Chondrocyte (in vitro differentiated cells): Measurements from ENCODE around the gene SEC23A. TPM values are rescaled to one million over a fixed set of nuclear protein-coding genes. Genes with fewer than 3 reads are reported as not detected.
"Not testable (repeated sequence)": the region's sequence is repeated elsewhere in the genome, so short reads cannot be mapped to it uniquely, and the experiment has no call there.

ENCODE experiments used
- DNase-seq: peaks from one replicate; pipeline ENCODE4 v3.0.0; 2021; ENCODE audit warnings: mixed read lengths, low spot score
- H3K27ac Mint-ChIP-seq: one replicate; pipeline ENCODE4 v1.8.0; 2021; ENCODE audit warnings: mild to moderate bottlenecking, moderate library complexity, mixed read lengths; ENCODE audit not compliant: unreplicated experiment
- H3K27me3 Mint-ChIP-seq: 2 replicates; pipeline ENCODE4 v1.8.0; 2021; ENCODE audit warnings: low read depth, mixed read lengths
- H3K36me3 Mint-ChIP-seq: 2 replicates; pipeline ENCODE4 v1.8.0; 2021; ENCODE audit warnings: low read depth, mixed read lengths
- H3K4me1 Mint-ChIP-seq: 2 replicates; pipeline ENCODE4 v1.8.0; 2021; ENCODE audit warnings: low read depth, mild to moderate bottlenecking, mixed read lengths
- H3K4me3 Mint-ChIP-seq: one replicate; pipeline ENCODE4 v1.8.0; 2021; ENCODE audit warnings: mild to moderate bottlenecking, moderate library complexity, mixed read lengths; ENCODE audit not compliant: unreplicated experiment
- H3K9me3 Mint-ChIP-seq: 2 replicates; pipeline ENCODE4 v1.8.0; 2021; ENCODE audit warnings: low read depth, mixed read lengths
- CTCF ChIP-seq: fragments of 200-600 bp; sonication (generic); IDR thresholded peaks from 2 replicates; pipeline ENCODE4 v1.5.0; 2021; ENCODE audit warnings: antibody characterized with exemption, mild to moderate bottlenecking, moderate library complexity
- total RNA-seq: library from RNA; stranded (reverse); gene quantifications from 3 replicates; pipeline ENCODE4 v1.2.1, GENCODE V29; 2021

The SEC23A gene
- total RNA-seq, 1 donor from 2014 or later = 244 TPM

GRCh38 chr14:39083127-39083526 is 19.9 kb downstream of the SEC23A start:
- Mint-ChIP-seq H3K4me3 (no peak overlapping the region), H3K27ac (no peak overlapping the region), H3K9me3 (no peaks in the 10 kb centered on the region), H3K27me3 (no peaks in the 10 kb centered on the region), H3K36me3 (peaks cover 40% of the 10 kb centered on the region), H3K4me1 (peaks cover 3% of the 10 kb centered on the region)
- TF ChIP-seq CTCF = no peak
- DNase-seq = no peak

- TF ChIP-seq CTCF = no peak
- no peaks in the 10 kb centered on the region for H3K9me3 Mint-ChIP-seq
- peaks cover 38% of the 10 kb centered on the region for H3K36me3 Mint-ChIP-seq
- H3K4me3 Mint-ChIP-seq = no peak overlapping the region
- H3K27ac Mint-ChIP-seq = peak overlapping the region; percentile 32
- no peak for DNase-seq
- peaks cover 3% of the 10 kb centered on the region for H3K4me1 Mint-ChIP-seq
- no peaks in the 10 kb centered on the region for H3K27me3 Mint-ChIP-seq
Observed at GRCh38 chr14:39080886-39081285, 22.1 kb downstream of the SEC23A start.

- no peak for TF ChIP-seq CTCF
- Mint-ChIP-seq H3K36me3 (peaks cover 26% of the 10 kb centered on the region), H3K9me3 (no peaks in the 10 kb centered on the region), H3K4me1 (peaks cover 13% of the 10 kb centered on the region), H3K4me3 (no peak overlapping the region), H3K27me3 (no peaks in the 10 kb centered on the region), H3K27ac (no peak overlapping the region)
- DNase-seq = no peak
Observed at GRCh38 chr14:39071096-39071495, 31.9 kb downstream of the SEC23A start.

GRCh38 chr14:39069923-39070322 is 33.1 kb downstream of the SEC23A start:
- no peak for DNase-seq
- no peak overlapping the region for H3K4me3 Mint-ChIP-seq
- no peaks in the 10 kb centered on the region for H3K27me3 Mint-ChIP-seq
- peaks cover 28% of the 10 kb centered on the region for H3K36me3 Mint-ChIP-seq
- no peak overlapping the region for H3K27ac Mint-ChIP-seq
- H3K4me1 Mint-ChIP-seq = peaks cover 2% of the 10 kb centered on the region
- no peak for TF ChIP-seq CTCF
- H3K9me3 Mint-ChIP-seq = no peaks in the 10 kb centered on the region

- Mint-ChIP-seq H3K27ac (peak overlapping the region; percentile 2), H3K36me3 (peaks cover 27% of the 10 kb centered on the region)
- H3K27me3 Mint-ChIP-seq, DNase-seq, H3K4me1 Mint-ChIP-seq, H3K4me3 Mint-ChIP-seq, H3K9me3 Mint-ChIP-seq: not testable (repeated sequence)
Observed at GRCh38 chr14:39069169-39069805, 33.7 kb downstream of the SEC23A start.

- no peak for DNase-seq
- Mint-ChIP-seq H3K4me3 (no peak overlapping the region), H3K27ac (no peak overlapping the region), H3K27me3 (no peaks in the 10 kb centered on the region), H3K9me3 (peaks cover 3% of the 10 kb centered on the region), H3K4me1 (peaks cover 9% of the 10 kb centered on the region), H3K36me3 (peaks cover 35% of the 10 kb centered on the region)
- no peak for TF ChIP-seq CTCF
Observed at GRCh38 chr14:39060818-39061437, 42.1 kb downstream of the SEC23A start.
